Stimulated activated CD8-positive, alpha-beta memory T cell treated with anti-CD3 and anti-CD28 coated beads, Interleukin-7, amount 100 ng/mL, for 24 hours (primary cell): ENCODE data around the gene MYO5A.
"Not testable (repeated sequence)": the region's sequence is repeated elsewhere in the genome, so short reads cannot be mapped to it uniquely, and the experiment has no call there.

Source experiments
- DNase-seq: peaks from one replicate; pipeline ENCODE4 v3.0.0-alpha.2; 2020; ENCODE audit warnings: low read depth

MYO5A gene

DNA sequence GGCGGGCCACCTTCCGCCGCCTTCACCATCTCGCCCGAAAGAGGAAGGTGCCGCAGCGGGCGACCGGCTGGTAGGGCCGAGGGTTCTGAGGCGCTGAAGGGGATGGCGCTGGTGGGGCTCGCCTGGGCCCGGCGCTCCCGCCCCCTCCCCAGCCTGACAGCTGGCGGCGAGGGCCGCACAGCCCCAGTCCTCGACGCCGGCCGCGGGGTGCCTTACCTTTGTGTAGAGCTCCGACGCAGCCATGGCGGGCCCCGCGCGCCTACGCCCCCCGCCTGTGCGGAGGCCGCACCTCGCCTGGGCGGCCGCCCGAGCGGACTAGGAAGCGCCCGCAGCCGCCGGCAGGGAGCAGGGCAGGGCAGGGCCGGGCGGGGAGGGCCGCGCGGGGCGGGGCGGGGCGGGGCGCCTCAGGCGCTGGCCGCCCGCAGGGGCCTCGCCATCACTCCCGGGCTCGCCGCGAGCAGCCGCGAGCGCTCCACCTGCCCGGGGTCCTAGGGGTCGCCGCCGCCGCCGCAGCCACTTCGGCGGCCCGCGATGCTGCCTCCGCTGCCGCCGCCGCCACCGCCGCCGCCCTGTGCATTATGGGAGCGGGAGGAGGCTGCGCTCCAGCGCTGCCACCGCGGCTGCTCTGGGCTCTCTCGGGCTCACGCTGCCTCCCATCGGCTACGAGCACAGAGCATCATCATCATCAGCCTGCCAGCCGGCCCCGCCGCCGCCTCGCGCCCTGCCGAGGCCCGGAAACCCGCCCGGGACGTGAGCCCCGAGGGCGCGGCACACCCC, at the start of gene MYO5A:
MYO5A (minus strand) TSS at position 317 of the 777 bp plus-strand sequence; CDS start at position 243, 74 bp downstream.
- peak; percentile 45 for DNase-seq

DNA sequence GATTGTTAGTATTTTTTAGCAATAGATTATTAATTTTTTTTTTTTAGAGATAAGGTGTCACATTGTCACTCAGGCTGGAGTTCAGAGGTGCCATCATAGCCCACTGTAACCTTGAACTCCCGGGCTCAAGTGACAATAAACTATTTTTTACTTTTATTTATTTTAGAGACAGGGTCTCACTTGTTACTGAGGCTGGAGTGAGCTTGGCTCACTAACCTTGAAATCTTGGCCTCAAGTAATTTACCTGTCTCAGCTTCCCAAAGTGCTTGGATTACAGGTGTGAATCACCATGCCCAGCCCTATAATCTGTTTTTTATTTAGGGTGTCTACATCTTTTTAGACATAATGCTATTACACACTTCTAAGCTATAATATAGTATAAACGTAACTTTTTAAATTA, 48.0 kb upstream of the MYO5A start:
- DNase-seq, result no peak

DNA sequence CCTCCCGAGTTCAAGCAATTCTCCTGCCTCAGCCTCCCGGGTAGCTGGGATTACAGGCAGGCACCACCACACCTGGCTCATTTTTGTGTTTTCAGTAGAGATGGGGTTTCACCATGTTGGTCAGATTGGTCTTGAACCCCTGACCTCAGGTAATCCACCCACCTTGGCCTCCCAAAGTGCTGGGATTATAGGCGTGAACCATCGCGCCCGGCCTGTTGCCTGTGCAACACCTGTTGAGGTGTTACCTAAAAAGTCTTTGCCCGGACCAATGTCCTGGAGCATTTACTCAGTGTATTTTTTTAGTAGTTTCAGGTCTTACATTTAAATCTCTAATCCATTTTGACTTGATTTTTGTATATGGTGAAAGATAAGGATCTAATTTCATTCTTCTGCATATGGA, 46.9 kb upstream of the MYO5A start:
- not testable (repeated sequence) for DNase-seq

DNA sequence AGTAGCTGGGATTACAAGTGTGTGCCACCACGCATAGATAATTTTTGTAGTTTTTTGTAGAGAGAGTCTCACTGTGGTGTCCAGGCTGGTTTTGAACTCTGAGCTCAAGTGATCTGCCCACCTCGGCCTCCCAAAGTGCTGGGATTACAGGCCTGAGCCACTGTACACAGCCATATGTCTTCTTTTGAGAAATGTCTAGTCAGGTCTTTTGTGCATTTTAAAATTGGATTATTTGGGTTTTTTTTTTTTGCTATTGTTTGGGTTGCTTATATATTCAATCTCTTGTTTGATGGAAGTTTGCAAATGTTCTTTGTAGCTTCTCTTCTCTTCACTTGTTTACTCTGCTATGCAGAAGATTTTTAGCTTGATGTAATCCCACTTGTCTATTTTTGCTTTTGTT, 46.4 kb upstream of the MYO5A start:
- DNase-seq, result no peak

DNA sequence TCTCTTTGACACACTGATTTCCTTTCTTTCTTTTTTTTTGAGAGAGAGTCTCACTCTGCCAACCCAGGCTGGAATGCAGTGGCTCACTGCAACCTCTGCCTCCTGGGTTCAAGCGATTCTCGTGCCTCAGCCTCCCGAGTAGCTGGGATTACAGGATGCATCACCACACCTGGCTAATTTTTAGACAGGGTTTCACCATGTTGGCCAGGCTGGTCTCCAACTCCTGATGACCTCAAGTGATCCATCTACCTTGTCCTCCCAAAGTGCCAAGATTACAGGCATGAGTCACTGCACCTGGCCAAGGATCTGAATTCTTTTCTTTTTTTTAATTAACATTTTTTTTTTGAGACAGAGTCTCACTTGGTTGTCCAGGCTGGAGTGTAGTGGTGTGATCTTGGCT, 45.9 kb upstream of the MYO5A start:
- DNase-seq, result not testable (repeated sequence)

GRCh38 chr15:52568601-52569585, 40.2 kb upstream of the MYO5A start, which contains the start of gene ARPP19:
Gene ARPP19 (minus strand): TSS chr15:52569030. CDS start chr15:52568892, 138 bp downstream.
- DNase-seq, result peak; percentile 61

DNA sequence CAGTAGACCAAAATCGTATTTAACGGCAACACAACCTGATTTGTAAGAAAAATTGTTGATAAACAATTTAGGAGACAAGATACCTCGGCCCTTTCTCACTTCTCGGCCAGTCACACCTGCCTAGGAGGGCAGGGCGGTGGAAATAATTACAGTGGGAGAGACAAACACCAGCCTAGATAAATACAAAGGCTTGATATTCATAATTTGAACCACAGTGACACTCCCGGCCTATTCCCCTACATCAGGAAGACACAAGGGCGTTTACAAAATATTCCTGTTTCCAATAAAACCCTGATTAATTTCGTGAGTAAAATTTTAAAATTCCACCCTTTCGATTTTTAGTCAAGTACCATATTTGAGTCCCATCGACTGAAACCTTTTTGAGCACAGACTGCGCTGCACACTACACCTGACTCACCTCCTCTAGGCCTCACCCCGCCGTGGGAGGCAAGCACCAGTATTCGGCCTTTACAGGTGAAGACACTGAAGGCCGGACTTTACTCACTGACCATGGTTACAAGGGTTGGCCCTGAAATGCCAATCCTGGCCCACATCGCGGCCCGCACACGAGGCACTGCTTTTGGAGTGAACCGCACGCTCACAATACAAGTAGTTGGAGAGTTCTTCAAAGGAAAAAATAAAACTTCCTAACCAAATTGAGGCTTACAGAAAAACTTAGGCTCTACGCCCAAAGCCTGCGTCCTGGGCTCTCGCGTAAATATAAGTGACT, 39.4 kb upstream of the MYO5A start:
- DNase-seq, result peak; percentile 13

- no peak for DNase-seq
These were observed 38.2 kb upstream of the MYO5A start for GRCh38 chr15:52566889-52567288.

- not testable (repeated sequence) for DNase-seq
These were observed 37.0 kb upstream of the MYO5A start for GRCh38 chr15:52565417-52566358.

- DNase-seq, result no peak
These were observed 34.9 kb upstream of the MYO5A start for GRCh38 chr15:52563501-52564060.

GRCh38 chr15:52559575-52559974, 30.9 kb upstream of the MYO5A start:
- no peak for DNase-seq

DNA sequence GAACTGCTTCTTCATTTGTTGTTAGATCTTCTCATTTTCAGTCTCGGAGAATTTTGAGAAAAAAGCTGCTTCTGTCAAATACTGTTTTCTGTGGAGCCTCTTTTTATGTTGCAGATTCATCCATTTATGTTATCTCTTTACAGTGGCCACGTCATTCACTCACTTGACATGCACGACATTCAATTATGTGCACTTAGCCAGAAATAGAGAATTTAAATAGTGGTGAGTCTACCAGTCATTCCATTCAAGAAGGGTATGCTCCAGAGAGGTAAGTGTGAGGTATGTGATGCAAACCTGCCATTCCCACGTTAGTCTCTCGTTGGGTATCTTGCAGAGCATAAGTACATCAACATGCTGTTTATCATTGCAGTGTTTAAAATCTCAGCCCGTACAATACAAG, 30.3 kb upstream of the MYO5A start:
- DNase-seq, result no peak

DNA sequence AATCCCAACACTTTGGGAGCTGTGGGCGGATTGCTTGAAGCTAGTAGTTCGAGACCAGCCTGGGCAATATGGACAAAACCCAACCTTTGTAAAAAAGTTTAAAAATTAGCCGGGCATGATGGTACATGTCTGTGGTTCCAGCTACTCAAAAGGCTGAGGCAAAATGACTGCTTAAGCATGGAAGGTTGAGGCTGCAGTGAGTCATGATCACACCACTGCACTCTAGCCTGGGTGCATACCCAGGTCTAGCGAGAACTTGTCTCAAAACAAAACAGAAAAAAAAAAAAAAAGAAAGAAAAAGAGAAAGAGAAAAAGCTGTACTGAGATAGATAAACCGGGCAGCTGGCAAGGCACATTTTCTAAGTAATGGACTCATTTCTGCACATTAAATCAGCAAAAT, 29.5 kb upstream of the MYO5A start:
- peak; percentile 20 for DNase-seq

- no peak for DNase-seq
These were observed 28.6 kb upstream of the MYO5A start for GRCh38 chr15:52557274-52557641.

DNA sequence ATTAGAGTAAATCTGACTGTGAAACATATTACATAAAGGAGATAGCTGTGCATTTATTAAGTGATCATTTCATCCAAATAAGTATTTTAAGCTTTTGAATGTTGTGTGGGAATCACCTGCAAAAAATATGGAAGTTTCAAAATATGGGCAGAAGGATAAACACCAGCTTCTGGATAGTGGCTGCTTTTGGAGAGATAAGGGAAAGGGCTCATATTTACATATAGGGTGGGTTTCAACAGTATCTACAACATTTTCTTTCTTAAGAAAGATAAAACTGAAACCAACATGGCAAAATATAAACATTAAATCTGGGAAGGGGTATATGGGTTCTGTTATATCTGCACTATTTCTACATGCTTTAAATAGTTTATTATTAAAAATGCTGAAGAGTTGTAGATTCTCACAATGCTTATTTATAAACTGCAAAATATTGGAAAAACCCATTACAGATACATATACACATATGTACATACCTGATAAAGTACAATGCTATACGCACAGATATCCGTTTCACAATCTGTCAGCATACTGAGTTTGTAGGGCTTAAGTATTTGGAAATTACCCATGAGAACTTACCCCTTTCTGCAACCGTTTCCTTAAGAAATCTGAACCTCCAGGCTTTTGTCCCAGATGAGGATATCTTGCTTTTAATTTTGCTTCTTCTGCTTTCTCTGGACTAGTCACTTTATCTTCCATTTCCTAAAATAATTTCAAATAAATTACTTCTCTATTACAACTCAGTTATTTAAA, 28.0 kb upstream of the MYO5A start:
- DNase-seq, result no peak

- DNase-seq, result no peak
These were observed 23.6 kb upstream of the MYO5A start for GRCh38 chr15:52552303-52552702.

GRCh38 chr15:52551762-52552161, 23.1 kb upstream of the MYO5A start:
- no peak for DNase-seq

GRCh38 chr15:52551186-52551585, 22.5 kb upstream of the MYO5A start:
- DNase-seq, result not testable (repeated sequence)

DNA sequence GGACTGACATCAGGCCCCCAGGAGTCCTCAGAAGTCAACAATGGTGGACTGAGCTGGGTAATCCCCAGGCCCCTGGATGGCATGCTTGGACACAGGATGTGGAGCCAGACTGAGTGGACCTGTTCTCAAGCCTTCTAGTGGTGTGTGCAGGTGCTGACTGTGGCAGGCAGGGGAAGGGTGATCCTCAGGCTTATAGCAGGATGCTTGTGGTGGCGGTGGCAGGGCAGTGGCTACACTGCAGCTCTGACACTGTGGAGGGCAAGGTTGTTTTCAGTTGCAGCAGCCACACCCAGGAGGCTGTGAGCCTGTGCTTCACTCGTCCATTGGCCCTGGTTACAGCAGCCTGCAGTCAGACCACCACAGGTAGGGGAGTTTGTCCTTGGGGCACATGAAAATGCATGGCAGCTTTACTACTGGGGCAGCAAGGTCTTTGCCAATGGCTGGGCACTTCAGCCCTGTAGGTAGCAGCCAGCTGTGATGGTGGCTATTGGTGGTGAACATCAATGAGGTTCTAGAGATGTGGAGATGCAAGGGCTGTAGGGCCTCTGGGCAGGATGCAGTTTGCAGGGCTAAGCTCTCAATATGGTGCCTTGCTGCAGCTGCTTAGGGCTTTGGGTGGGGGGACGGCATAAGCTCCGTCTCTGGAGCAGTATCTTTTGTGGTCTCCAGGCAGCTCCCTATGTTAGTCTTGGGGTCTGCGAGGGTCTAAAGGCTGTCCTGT, 17.5 kb upstream of the MYO5A start:
- no peak for DNase-seq
